ENCODE results near the gene RAD52.

GRCh38 chr12:868722-869121 lies 80.8 kb downstream of the RAD52 start:
- TF ChIP-seq CTCF (IDR thresholded peaks at IDR 0.05; ENCODE audit: insufficient read depth, low read length, poor library complexity, severe bottlenecking), result no peak
- no peak for TF ChIP-seq EZH2phosphoT487 (conservative IDR thresholded peaks at IDR 0.05; ENCODE audit: low read length)

Measured in SU-DHL-6 (cell line).